Activated CD4-positive, alpha-beta T cell treated with anti-CD3 and anti-CD28 coated beads for 36 hours (primary cell): ENCODE data around the gene SLC22A4. TPM values are rescaled to one million over a fixed set of nuclear protein-coding genes. Genes with fewer than 3 reads are reported as not detected.

Source experiments
- ATAC-seq: fragments of 200-7000 bp; cut with Tn5 transposase; one replicate; pipeline ENCODE4 v1.10.0; 2021; ENCODE audit warnings: mild to moderate bottlenecking, moderate library complexity
- CTCF ChIA-PET: fragments of 350-600 bp; sonication (Branson Sonifier 250); formaldehyde crosslinking; loops from one replicate; lab custom pipeline; 2021; ENCODE audit warnings: antibody characterized with exemption; lab: Charles Lee
- POLR2A ChIA-PET: fragments of 350-600 bp; sonication (Branson Sonifier 250); formaldehyde crosslinking; loops from one replicate; lab custom pipeline; 2021; ENCODE audit warnings: antibody characterized with exemption, inconsistent platforms; lab: Charles Lee
- DNase-seq: peaks from one replicate; pipeline ENCODE4 v3.0.0-alpha.2; 2020
- H3K27ac Mint-ChIP-seq: one replicate; pipeline ENCODE4 v1.8.0; 2021; ENCODE audit warnings: mixed read lengths
- H3K27me3 Mint-ChIP-seq: one replicate; pipeline ENCODE4 v1.8.0; 2021; ENCODE audit warnings: mixed read lengths
- H3K36me3 Mint-ChIP-seq: one replicate; pipeline ENCODE4 v1.8.0; 2021; ENCODE audit warnings: low read depth, mixed read lengths
- H3K4me1 Mint-ChIP-seq: one replicate; pipeline ENCODE4 v1.8.0; 2021; ENCODE audit warnings: mixed read lengths
- H3K4me3 Mint-ChIP-seq: one replicate; pipeline ENCODE4 v1.8.0; 2021; ENCODE audit warnings: mild to moderate bottlenecking, moderate library complexity, mixed read lengths
- H3K9me3 Mint-ChIP-seq: one replicate; pipeline ENCODE4 v1.8.0; 2021; ENCODE audit warnings: low read depth, mixed read lengths
- intact Hi-C, 2 experiments: fragments of 100-400 bp; cut with DNase I in 1 of 2; cut with micrococcal nuclease in 1 of 2; formaldehyde crosslinking; loops; one replicate each; pipeline versions ENCODE4 v1.14.2 to v1.15.1; 2022 to 2024; cut with DNase I, micrococcal nuclease
- total RNA-seq, 2 experiments: library from RNA; stranded (reverse); gene quantifications; one replicate each; pipeline ENCODE4 v1.2.3, GENCODE V29; 2021

The SLC22A4 gene
- 1 to 10 TPM in 1 of 2 experiments, under 1 TPM in 1; 0.66 to 1.1 TPM for total RNA-seq

DNA sequence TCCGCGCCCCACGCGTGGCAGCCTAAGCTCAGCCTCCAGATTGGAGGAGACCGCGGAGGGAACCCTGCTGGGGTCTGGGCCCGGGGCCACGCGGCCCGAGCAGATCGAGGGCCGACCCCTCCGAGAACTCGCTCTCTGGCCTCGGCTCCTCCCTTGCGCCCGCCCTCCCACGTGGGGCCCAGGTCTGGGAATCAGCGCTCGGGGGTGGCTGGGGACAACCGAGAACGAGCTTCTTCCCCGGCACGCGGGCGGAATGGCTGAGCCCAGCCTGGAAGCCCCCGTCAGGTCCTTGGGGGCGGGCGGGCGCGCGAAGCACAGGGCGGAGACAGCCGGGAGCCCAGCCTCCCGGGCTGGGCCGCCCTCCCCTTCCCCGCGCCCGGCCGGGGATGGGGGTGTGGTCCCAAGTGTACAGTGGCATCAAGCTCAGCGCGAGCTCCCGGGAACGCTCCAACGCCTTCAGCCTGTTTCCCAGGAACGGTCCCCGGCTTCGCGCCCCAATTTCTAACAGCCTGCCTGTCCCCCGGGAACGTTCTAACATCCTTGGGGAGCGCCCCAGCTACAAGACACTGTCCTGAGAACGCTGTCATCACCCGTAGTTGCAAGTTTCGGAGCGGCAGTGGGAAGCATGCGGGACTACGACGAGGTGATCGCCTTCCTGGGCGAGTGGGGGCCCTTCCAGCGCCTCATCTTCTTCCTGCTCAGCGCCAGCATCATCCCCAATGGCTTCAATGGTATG is at the start of gene SLC22A4:
SLC22A4 (plus strand) TSS at position 403 of the 736 bp plus-strand sequence; CDS start at position 626, 223 bp downstream.
- H3K4me3 Mint-ChIP-seq = peak within 1 kb of the TSS; percentile 88

GRCh38 chr5:132245593-132245992 is 48.6 kb upstream of the SLC22A4 start:
- POLR2A ChIA-PET = no interaction called here
- CTCF ChIA-PET = interaction anchor here (0.9 to 1.0 kb wide), 3 partner anchors 18 to 55 kb away, joined by 3 to 4 read pairs (median 3); partner anchors contain the start of gene P4HA2
- Mint-ChIP-seq H3K36me3 (peaks cover 5% of the 10 kb centered on the region), H3K4me3 (no peak overlapping the region), H3K27ac (no peak overlapping the region), H3K27me3 (peaks cover 16% of the 10 kb centered on the region), H3K9me3 (peaks cover 24% of the 10 kb centered on the region), H3K4me1 (no peaks in the 10 kb centered on the region)
- ATAC-seq (no peak), DNase-seq (no peak)
- intact Hi-C loops = no loop called here

More for the DNA sequence above, at the start of gene SLC22A4:
- CTCF ChIA-PET = interaction anchor here (0.6 to 2.3 kb wide), 13 partner anchors 9 to 198 kb away, joined by 3 to 19 read pairs (median 3); partner anchors contain the start of gene SLC22A5
- H3K27me3 Mint-ChIP-seq = peaks cover 8% of the 10 kb centered on the region
- H3K9me3 Mint-ChIP-seq = no peaks in the 10 kb centered on the region
- DNase-seq (peak; percentile 90), ATAC-seq (peak; percentile 79)
- H3K4me1 Mint-ChIP-seq = peaks cover 23% of the 10 kb centered on the region
- intact Hi-C loops = loop anchor here (1.0 to 10.0 kb wide), 8 partner anchors 192 to 758 kb away; partner anchors contain the start of genes FNIP1 (in 1 of the 2), GDF9 (in 1 of the 2), HSPA4 (in 1 of the 2) and RAPGEF6 (in 1 of the 2)
- peak within 1 kb of the TSS; percentile 94 for H3K27ac Mint-ChIP-seq
- H3K36me3 Mint-ChIP-seq = peaks cover 2% of the 10 kb centered on the region
- POLR2A ChIA-PET = interaction anchor here (0.8 to 1.5 kb wide), 7 partner anchors 31 to 202 kb away, joined by 3 to 6 read pairs (median 5); partner anchors contain the start of genes IRF1 and SLC22A5

DNA sequence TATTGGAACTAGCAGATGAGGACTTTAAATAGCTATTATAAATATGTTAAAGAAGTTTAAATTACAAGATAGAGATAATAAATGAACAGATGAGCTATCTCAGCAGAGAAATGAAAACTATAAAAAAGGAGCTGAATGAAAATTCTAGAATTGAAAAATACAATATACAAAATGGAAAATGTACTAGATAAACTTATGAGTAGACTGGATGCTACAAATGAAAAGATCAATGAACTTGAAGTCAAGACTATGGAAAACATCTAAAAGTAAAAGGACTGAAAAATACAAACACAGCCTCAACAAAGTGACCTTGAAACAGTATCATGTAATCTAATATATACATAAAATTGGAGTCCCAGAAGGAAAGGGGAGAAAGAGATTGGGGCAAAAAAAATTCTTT is 47.4 kb upstream of the SLC22A4 start:
- ChIA-PET CTCF (interaction anchor here (0.9 to 1.2 kb wide), 2 partner anchors 9 to 26 kb away, joined by 3 to 6 read pairs; no protein-coding TSS in a partner anchor), POLR2A (no interaction called here)
- ATAC-seq = no peak
- intact Hi-C loops = no loop called here
- peaks cover 16% of the 10 kb centered on the region for H3K27me3 Mint-ChIP-seq
- no peak for DNase-seq
- H3K27ac Mint-ChIP-seq = no peak overlapping the region
- H3K4me3 Mint-ChIP-seq = no peak overlapping the region
- no peaks in the 10 kb centered on the region for H3K4me1 Mint-ChIP-seq
- H3K36me3 Mint-ChIP-seq = peaks cover 5% of the 10 kb centered on the region
- H3K9me3 Mint-ChIP-seq = peaks cover 22% of the 10 kb centered on the region

DNA sequence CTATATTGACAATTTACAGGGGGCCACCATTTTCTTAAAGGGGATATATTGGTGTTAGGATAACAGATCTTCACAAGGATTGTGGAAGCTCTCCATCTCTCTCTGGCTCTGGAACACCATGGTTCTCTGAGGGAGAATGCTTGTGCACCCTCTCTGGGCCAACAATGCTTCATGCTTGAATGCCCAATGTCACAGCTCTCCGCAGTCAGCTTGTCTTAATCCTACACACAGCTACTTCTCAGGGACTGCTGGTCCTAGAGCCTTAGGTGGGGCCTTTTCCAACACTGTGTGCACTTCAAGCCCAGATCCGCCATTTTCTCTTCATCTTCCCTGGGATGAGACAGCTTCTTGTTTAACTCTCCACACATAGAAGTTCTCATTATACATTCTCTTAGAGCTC is 43.6 kb upstream of the SLC22A4 start:
- H3K9me3 Mint-ChIP-seq = peaks cover 8% of the 10 kb centered on the region
- DNase-seq (peak; percentile 1), ATAC-seq (no peak)
- H3K4me1 Mint-ChIP-seq = no peaks in the 10 kb centered on the region
- H3K4me3 Mint-ChIP-seq = no peak overlapping the region
- ChIA-PET POLR2A (interaction anchor here (1.1 kb wide), 1 partner anchor 10 kb away, joined by 3 read pairs; no protein-coding TSS in a partner anchor), CTCF (interaction anchor here (0.8 to 7.9 kb wide), 4 partner anchors 12 to 60 kb away, joined by 3 to 48 read pairs (median 3); no protein-coding TSS in a partner anchor)
- no peak overlapping the region for H3K27ac Mint-ChIP-seq
- no peaks in the 10 kb centered on the region for H3K36me3 Mint-ChIP-seq
- intact Hi-C loops = no loop called here
- H3K27me3 Mint-ChIP-seq = peaks cover 3% of the 10 kb centered on the region

- peaks cover 4% of the 10 kb centered on the region for H3K9me3 Mint-ChIP-seq
- H3K36me3 Mint-ChIP-seq = no peaks in the 10 kb centered on the region
- no peaks in the 10 kb centered on the region for H3K4me1 Mint-ChIP-seq
- intact Hi-C loops = no loop called here
- DNase-seq = peak; percentile 1
- H3K27me3 Mint-ChIP-seq = peaks cover 2% of the 10 kb centered on the region
- H3K27ac Mint-ChIP-seq = no peak overlapping the region
- ChIA-PET POLR2A (no interaction called here), CTCF (interaction anchor here (0.7 to 7.9 kb wide), 4 partner anchors 13 to 61 kb away, joined by 3 to 48 read pairs (median 3); no protein-coding TSS in a partner anchor)
- H3K4me3 Mint-ChIP-seq = no peak overlapping the region
- no peak for ATAC-seq
Observed at GRCh38 chr5:132251220-132251725, 42.9 kb upstream of the SLC22A4 start.

DNA sequence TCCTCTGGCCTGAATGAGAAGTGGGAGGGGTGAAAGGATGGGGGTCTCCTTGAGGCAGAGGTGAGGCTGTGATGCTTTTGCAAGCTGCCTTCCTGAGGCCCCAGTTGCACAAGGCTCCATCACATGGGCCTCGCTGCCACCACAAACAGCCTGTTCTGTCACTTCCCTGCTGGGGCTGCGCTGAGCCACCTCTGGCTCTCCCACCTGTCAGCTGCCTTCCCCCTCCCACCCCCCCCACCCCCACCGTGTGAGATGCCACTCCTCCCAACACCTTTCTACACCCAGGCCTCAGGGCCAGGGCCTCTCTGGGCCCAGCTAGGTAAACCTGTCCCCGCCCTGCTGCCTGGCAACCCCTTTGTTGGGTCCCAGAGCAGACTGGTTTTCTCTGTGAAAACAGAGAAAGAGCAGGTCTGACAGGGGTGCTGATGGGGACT is 41.2 kb upstream of the SLC22A4 start:
- ATAC-seq = no peak
- H3K27ac Mint-ChIP-seq = no peak overlapping the region
- H3K36me3 Mint-ChIP-seq = no peaks in the 10 kb centered on the region
- CTCF ChIA-PET = interaction anchor here (0.9 to 7.9 kb wide), 2 partner anchors 11 to 15 kb away, joined by 3 to 48 read pairs; no protein-coding TSS in a partner anchor
- intact Hi-C loops = no loop called here
- POLR2A ChIA-PET = no interaction called here
- no peak overlapping the region for H3K4me3 Mint-ChIP-seq
- H3K4me1 Mint-ChIP-seq = no peaks in the 10 kb centered on the region
- peaks cover 6% of the 10 kb centered on the region for H3K27me3 Mint-ChIP-seq
- H3K9me3 Mint-ChIP-seq = no peaks in the 10 kb centered on the region
- DNase-seq = peak; percentile 2

DNA sequence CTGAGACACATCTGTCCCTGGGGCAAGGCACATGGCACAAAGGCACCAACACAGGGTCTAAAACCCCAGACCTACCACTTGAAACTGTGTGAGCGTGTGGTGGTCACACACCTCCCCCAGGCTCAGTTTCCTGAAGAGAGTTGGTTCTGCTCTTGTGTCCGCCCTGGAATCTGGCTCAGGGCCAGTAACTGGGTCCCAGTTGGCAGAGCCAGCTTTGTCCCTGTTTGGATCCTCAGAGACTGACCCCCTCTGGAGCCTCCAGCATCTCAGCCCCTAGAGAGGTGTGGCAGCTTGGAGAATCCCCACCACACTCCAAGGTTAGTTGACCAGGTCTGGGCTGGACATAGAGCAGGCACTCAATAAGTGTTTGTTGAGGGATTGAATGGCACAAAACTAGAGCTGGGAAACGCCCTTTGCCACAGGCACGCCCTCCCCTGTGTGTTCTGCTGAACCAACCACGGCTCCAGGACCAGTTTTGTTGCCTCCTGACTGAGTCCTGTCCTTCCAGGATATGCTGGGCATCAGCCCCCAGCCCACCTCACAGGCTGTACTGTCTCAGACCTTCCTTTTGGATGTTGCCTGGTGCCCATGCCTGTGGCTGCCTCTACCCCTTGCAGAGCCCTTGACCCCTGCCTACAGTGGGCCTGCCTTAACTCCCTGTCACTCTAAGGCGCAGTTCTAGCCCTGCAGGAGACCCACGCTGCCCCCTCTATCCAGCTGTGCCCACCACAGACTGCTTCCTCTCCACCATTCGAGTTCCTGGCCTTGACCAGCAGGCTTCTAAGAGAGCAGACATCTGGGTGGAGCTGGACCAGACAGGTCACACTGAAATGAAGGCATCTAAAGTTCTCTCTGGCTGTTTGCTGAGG is 40.5 kb upstream of the SLC22A4 start:
- Mint-ChIP-seq H3K27me3 (peaks cover 6% of the 10 kb centered on the region), H3K36me3 (no peaks in the 10 kb centered on the region), H3K4me1 (no peaks in the 10 kb centered on the region), H3K27ac (no peak overlapping the region), H3K9me3 (no peaks in the 10 kb centered on the region), H3K4me3 (no peak overlapping the region)
- intact Hi-C loops = no loop called here
- CTCF ChIA-PET = interaction anchor here (0.9 to 7.9 kb wide), 2 partner anchors 10 to 15 kb away, joined by 3 to 48 read pairs; no protein-coding TSS in a partner anchor
- POLR2A ChIA-PET = interaction anchor here (0.6 kb wide), 1 partner anchor 25 kb away, joined by 3 read pairs; no protein-coding TSS in a partner anchor
- no peak for ATAC-seq
- DNase-seq = peak; percentile 3

- H3K4me3 Mint-ChIP-seq = no peak overlapping the region
- H3K4me1 Mint-ChIP-seq = no peaks in the 10 kb centered on the region
- H3K36me3 Mint-ChIP-seq = no peaks in the 10 kb centered on the region
- no peak overlapping the region for H3K27ac Mint-ChIP-seq
- ATAC-seq = no peak
- DNase-seq = peak; percentile 1
- POLR2A ChIA-PET = no interaction called here
- CTCF ChIA-PET = interaction anchor here (7.9 kb wide), 1 partner anchor 16 kb away, joined by 48 read pairs; no protein-coding TSS in a partner anchor
- intact Hi-C loops = no loop called here
- no peaks in the 10 kb centered on the region for H3K9me3 Mint-ChIP-seq
- H3K27me3 Mint-ChIP-seq = peaks cover 6% of the 10 kb centered on the region
Observed at GRCh38 chr5:132254321-132254977, 39.7 kb upstream of the SLC22A4 start.

DNA sequence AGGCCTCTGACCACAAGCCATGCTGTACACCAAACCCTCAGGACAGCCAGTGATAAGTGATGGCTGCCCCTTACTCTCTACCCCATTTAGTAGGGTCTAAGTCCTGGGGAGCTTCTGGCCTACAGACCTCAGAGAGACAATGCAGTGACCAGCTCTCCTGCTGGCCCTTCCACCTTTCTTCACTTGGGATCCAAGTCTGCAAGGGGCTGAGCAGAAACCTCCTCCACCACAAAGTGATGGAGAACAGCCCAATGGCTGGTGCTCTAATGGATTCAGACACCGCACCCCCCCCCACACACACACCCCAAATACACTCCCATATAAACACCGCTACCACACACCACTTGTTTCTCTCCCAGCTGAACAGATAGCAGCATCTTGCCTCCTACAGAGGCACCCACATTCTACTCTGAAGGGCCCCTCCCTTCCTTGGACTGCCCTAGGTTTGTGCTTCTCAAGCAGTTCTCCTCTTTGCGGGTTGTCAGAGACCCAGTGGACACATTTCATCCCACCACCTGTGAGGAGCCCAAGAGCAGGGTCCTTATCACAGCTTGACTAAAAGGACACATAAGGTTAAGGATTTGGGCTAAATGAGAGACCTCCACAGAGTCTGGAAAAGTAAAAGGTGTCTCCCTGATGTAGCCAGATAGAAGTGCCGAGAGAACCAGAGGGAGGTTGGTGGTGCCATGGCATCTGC is 38.0 kb upstream of the SLC22A4 start:
- peak; percentile 1 for DNase-seq
- H3K27me3 Mint-ChIP-seq = peaks cover 6% of the 10 kb centered on the region
- H3K27ac Mint-ChIP-seq = no peak overlapping the region
- CTCF ChIA-PET = interaction anchor here (0.6 to 7.9 kb wide), 2 partner anchors 18 to 348 kb away, joined by 3 to 48 read pairs; no protein-coding TSS in a partner anchor
- H3K4me1 Mint-ChIP-seq = peaks cover 12% of the 10 kb centered on the region
- intact Hi-C loops = no loop called here
- no peaks in the 10 kb centered on the region for H3K9me3 Mint-ChIP-seq
- POLR2A ChIA-PET = no interaction called here
- ATAC-seq = no peak
- H3K36me3 Mint-ChIP-seq = no peaks in the 10 kb centered on the region
- no peak overlapping the region for H3K4me3 Mint-ChIP-seq

GRCh38 chr5:132256783-132257130 is 37.4 kb upstream of the SLC22A4 start:
- intact Hi-C loops = no loop called here
- ChIA-PET CTCF (interaction anchor here (7.9 kb wide), 1 partner anchor 18 kb away, joined by 48 read pairs; no protein-coding TSS in a partner anchor), POLR2A (no interaction called here)
- DNase-seq (peak; percentile 3), ATAC-seq (no peak)
- Mint-ChIP-seq H3K27me3 (peaks cover 6% of the 10 kb centered on the region), H3K36me3 (no peaks in the 10 kb centered on the region), H3K4me3 (no peak overlapping the region), H3K9me3 (no peaks in the 10 kb centered on the region), H3K27ac (no peak overlapping the region), H3K4me1 (peaks cover 12% of the 10 kb centered on the region)
